Heart left ventricle (tissue), 16 donors: ENCODE results near the gene CNTFR. TPM values are rescaled to one million over a fixed set of nuclear protein-coding genes. Genes with fewer than 3 reads are reported as not detected.

Experiments
- ATAC-seq, 4 donors: fragments of 200-7000 bp; cut with Tn5 transposase; one replicate each; pipeline ENCODE4 v1.9.1; 2020 to 2022; ENCODE audit warnings: moderate library complexity in 4 of 4, mild to moderate bottlenecking in 3 of 4, moderate number of reproducible peaks in 1 of 4
- DNase-seq, 5 donors: peaks; one replicate each; pipeline ENCODE4 v3.0.0-alpha.2; 2020
- H3K27ac ChIP-seq, 12 donors: fragments of 200-600 bp; sonication (generic) in 4 of 12; one replicate each; pipeline versions ENCODE4 v1.5.0 to v1.8.0; 2016 to 2022; ENCODE audit warnings: mild to moderate bottlenecking in 2 of 12
- H3K27me3 ChIP-seq, 9 donors: fragments of 200-600 bp; sonication (generic) in 2 of 9; one replicate each; pipeline versions ENCODE4 v1.5.1 to v1.8.0; 2016 to 2022; ENCODE audit warnings: mild to moderate bottlenecking in 3 of 9
- H3K36me3 ChIP-seq, 9 donors: fragments of 200-600 bp; sonication (generic) in 2 of 9; one replicate each; pipeline versions ENCODE4 v1.5.0 to v1.8.0; 2018 to 2022; ENCODE audit warnings: mild to moderate bottlenecking in 2 of 9
- H3K4me1 ChIP-seq, 12 donors: fragments of 200-600 bp; sonication (generic) in 4 of 12; one replicate each; pipeline versions ENCODE4 v1.5.0 to v1.8.0; 2016 to 2022; ENCODE audit warnings: mild to moderate bottlenecking in 3 of 12
- H3K4me3 ChIP-seq, 12 donors: fragments of 200-600 bp; sonication (generic) in 4 of 12; one replicate each; pipeline versions ENCODE4 v1.5.0 to v1.8.0; 2017 to 2022; ENCODE audit warnings: mild to moderate bottlenecking in 9 of 12, moderate library complexity in 4 of 12
- H3K9me3 ChIP-seq, 12 donors: fragments of 200-600 bp; sonication (generic) in 4 of 12; one replicate each; pipeline versions ENCODE4 v1.5.0 to v1.8.0; 2016 to 2022; ENCODE audit warnings: mild to moderate bottlenecking in 1 of 12
- CTCF ChIP-seq, 12 donors: fragments of 200-600 bp; sonication (generic) in 4 of 12; IDR thresholded peaks; one replicate each; pipeline versions ENCODE4 v1.5.0 to v1.8.0; 2018 to 2022; ENCODE audit warnings: antibody characterized with exemption in 12 of 12, mild to moderate bottlenecking in 5 of 12
- POLR2A ChIP-seq, 2 donors: fragments of 450-650 bp; IDR thresholded peaks; one replicate each; pipeline ENCODE4 v1.6.1; 2017; ENCODE audit warnings: antibody characterized with exemption in 2 of 2, mild to moderate bottlenecking in 2 of 2, moderate library complexity in 2 of 2
- WGBS, 4 donors: extraction: QIAGEN DNeasy Blood & Tissue Kit in 2 of 4; methylation state at CpG; one replicate each; pipeline versions ENCODE4 v1.1.5 to v1.1.7; 2013 to 2018; 5-methylcytosine and 5-hydroxymethylcytosine counted together
- intact Hi-C, 10 donors: fragments of 100-400 bp; cut with DNase I; formaldehyde crosslinking; loops; one replicate each; pipeline versions ENCODE4 v1.11.1 to v1.14.2; 2022
- polyA plus RNA-seq, 2 donors: library from polyadenylated mRNA; stranded (reverse); fragments of 200-250 nt; gene quantifications; one replicate each; pipeline ENCODE4 v1.2.3, GENCODE V29; 2013
- total RNA-seq, 9 donors: library from RNA; depleted of rRNA in 2 of 9; stranded (reverse); fragments of >200 nt in 2 of 9; fragmentation: NEBNext Ultra II Directional in 3 of 9; extraction: Animal tissue kit (Norgen Biotek cat#: 25700) in 3 of 9; gene quantifications; one replicate each; pipeline versions ENCODE4 v1.1.0 to v1.2.4, GENCODE V29; 2016 to 2023
- donor health status: ischemic (EF 13 %, LVEDD 7.1; RV severe dilation, severe dysfunction).
- donor health status: healthy with polysubstance abuse.
- donor health status: DM: no; HTN: yes; CAD: no.
- donor health status: DM: no; HTN: no; CAD: no.
- donor health status: ischemic (EF 25% LVEDD 6.9; RV normal size, moderate dysfunction).
- donor health status: ischemic (EF 25% LVEDD 5.7; RV mildly dilated, moderate dysfunction).
- donor health status: healthy.
- donor health status: DM: yes; HTN: yes; CAD: no.
- donor health status: ischemic (EF 35%, LVEDD 5.7; RV mildly dilated, moderate dysfunction).
- donor health status: nonischemic (EF 11% LVEDD 7.7; RV severe dilation, severe dysfunction).
- donor health status: DM: yes; HTN: yes; CAD: no.
- donor health status: PGD.
- donor health status: ischemic (EF 29% LVEDD 5.4; RV normal size, mild dysfunction).
- donor health status: nonischemic (EF 23%, LVEDD 6.1; RV moderate dilation, normal function).

The CNTFR gene
- total and polyA plus RNA-seq, 11 donors: 0.43 to 9.8 (median 2.0) TPM

- no peak for TF ChIP-seq CTCF (IDR thresholded peaks at IDR 0.05)
- no peak for TF ChIP-seq POLR2A (IDR thresholded peaks at IDR 0.05)
Observed at GRCh38 chr9:34550681-34551270, 38.7 kb downstream of the CNTFR start.

GRCh38 chr9:34550016-34550680 is 39.4 kb downstream of the CNTFR start:
- no peak overlapping the region for H3K27ac ChIP-seq
- TF ChIP-seq CTCF (IDR thresholded peaks at IDR 0.05): no peak
- TF ChIP-seq POLR2A (IDR thresholded peaks at IDR 0.05): no peak
- WGBS, 4 donors: 85 to 93% (median 89%) methylated on average over 11 to 12 of the region's 12 CpGs
- H3K27me3 ChIP-seq: no peaks in the 10 kb centered on the region
- peaks cover 0 to 5% (median 0%) of the 10 kb centered on the region in 12 donors for H3K4me1 ChIP-seq
- H3K9me3 ChIP-seq: no peaks in the 10 kb centered on the region
- H3K36me3 ChIP-seq: no peaks in the 10 kb centered on the region
- H3K4me3 ChIP-seq: no peak overlapping the region
- intact Hi-C loops: no loop called here
- DNase-seq (peak in 1 of 5 donors; percentile 10), ATAC-seq (no peak)

More at GRCh38 chr9:34550681-34551270, 38.7 kb downstream of the CNTFR start:
- peak in 1 of 5 donors; percentile 12 for DNase-seq
- H3K27me3 ChIP-seq: no peaks in the 10 kb centered on the region
- no peaks in the 10 kb centered on the region for H3K9me3 ChIP-seq
- H3K27ac ChIP-seq: no peak overlapping the region
- H3K36me3 ChIP-seq: no peaks in the 10 kb centered on the region
- intact Hi-C loops: no loop called here
- no peak for ATAC-seq
- 77 to 90% (median 83%) methylated on average over 5 of the region's 5 CpGs for WGBS, 4 donors
- no peak overlapping the region for H3K4me3 ChIP-seq
- peaks cover 0 to 5% (median 0%) of the 10 kb centered on the region in 12 donors for H3K4me1 ChIP-seq

GRCh38 chr9:34549407-34549732 is 40.2 kb downstream of the CNTFR start:
- Histone ChIP-seq H3K9me3 (no peaks in the 10 kb centered on the region), H3K4me3 (no peak overlapping the region), H3K36me3 (no peaks in the 10 kb centered on the region), H3K27me3 (no peaks in the 10 kb centered on the region), H3K27ac (no peak overlapping the region), H3K4me1 (peaks cover 0 to 5% (median 0%) of the 10 kb centered on the region in 12 donors)
- WGBS, 4 donors: 79 to 95% (median 92%) methylated on average over 5 of the region's 5 CpGs
- no peak for DNase-seq
- no peak for ATAC-seq
- TF ChIP-seq POLR2A (IDR thresholded peaks at IDR 0.05) (no peak), CTCF (IDR thresholded peaks at IDR 0.05) (no peak)
- intact Hi-C loops: loop anchor here in 9 of 10 donors (2.0 to 5.0 kb wide), 9 partner anchors 41 to 217 kb away; no protein-coding TSS in a partner anchor

- Histone ChIP-seq H3K4me1 (peaks cover 0 to 5% (median 0%) of the 10 kb centered on the region in 12 donors), H3K27ac (no peak overlapping the region), H3K9me3 (no peaks in the 10 kb centered on the region), H3K27me3 (peaks cover 0 to 4% (median 0%) of the 10 kb centered on the region in 9 donors), H3K4me3 (no peak overlapping the region), H3K36me3 (no peaks in the 10 kb centered on the region)
- ATAC-seq (peak; percentile 78 to 95 (median 90)), DNase-seq (peak; percentile 67 to 85 (median 72))
- TF ChIP-seq POLR2A (IDR thresholded peaks at IDR 0.05) (no peak), CTCF (IDR thresholded peaks at IDR 0.05) (peak; percentile 75 to 91 (median 82))
- WGBS, 4 donors: 9 to 11% (median 10%) methylated on average over 13 of the region's 13 CpGs
- intact Hi-C loops: loop anchor here (1.0 to 5.0 kb wide), 13 partner anchors 43 to 216 kb away; no protein-coding TSS in a partner anchor
Observed at GRCh38 chr9:34547960-34548611, 41.4 kb downstream of the CNTFR start.
